Neural progenitor cell (in vitro differentiated cells): ENCODE data around the gene MMP17.
"Not testable (repeated sequence)": the region's sequence is repeated elsewhere in the genome, so short reads cannot be mapped to it uniquely, and the experiment has no call there.

Experiments used
- EZH2 ChIP-seq: fragments of 200-600 bp; sonication (generic); IDR thresholded peaks from 2 replicates; pipeline ENCODE4 v1.6.1; 2017; ENCODE audit warnings: antibody characterized with exemption, mild to moderate bottlenecking, moderate library complexity
- EZH2phosphoT487 ChIP-seq: fragments of 200-600 bp; sonication (generic); IDR thresholded peaks from 2 replicates; pipeline ENCODE4 v1.6.1; 2017; ENCODE audit warnings: antibody characterized with exemption
- TF ChIP-seq, protein P1 (sequence below): fragments of 200-600 bp; sonication (generic); IDR thresholded peaks from 2 replicates; pipeline ENCODE4 v1.5.1; 2017; ENCODE audit warnings: antibody characterized with exemption, mild to moderate bottlenecking

DNA sequence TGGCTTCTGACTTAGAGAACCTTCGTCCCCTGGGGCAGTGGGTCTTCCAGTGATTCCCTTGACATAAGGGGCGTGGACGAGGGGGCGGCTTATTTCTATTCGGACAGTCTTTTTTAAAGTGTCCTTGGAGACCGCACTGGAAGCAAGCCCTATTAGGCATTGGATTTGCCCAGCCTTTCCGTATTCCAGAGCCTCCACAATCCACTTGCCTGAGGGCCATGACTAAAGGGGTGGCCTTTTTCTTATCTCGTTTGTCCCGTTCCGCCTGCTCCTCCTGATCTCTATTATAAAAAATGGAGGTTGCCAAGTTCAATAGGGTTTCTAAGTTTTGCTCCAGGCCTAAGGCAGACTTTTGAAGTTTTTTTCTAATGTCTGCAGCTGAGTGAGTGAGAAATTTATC lies 49.0 kb downstream of the MMP17 start:
- TF ChIP-seq, protein P1, sequence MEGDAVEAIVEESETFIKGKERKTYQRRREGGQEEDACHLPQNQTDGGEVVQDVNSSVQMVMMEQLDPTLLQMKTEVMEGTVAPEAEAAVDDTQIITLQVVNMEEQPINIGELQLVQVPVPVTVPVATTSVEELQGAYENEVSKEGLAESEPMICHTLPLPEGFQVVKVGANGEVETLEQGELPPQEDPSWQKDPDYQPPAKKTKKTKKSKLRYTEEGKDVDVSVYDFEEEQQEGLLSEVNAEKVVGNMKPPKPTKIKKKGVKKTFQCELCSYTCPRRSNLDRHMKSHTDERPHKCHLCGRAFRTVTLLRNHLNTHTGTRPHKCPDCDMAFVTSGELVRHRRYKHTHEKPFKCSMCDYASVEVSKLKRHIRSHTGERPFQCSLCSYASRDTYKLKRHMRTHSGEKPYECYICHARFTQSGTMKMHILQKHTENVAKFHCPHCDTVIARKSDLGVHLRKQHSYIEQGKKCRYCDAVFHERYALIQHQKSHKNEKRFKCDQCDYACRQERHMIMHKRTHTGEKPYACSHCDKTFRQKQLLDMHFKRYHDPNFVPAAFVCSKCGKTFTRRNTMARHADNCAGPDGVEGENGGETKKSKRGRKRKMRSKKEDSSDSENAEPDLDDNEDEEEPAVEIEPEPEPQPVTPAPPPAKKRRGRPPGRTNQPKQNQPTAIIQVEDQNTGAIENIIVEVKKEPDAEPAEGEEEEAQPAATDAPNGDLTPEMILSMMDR: not testable (repeated sequence)
- TF ChIP-seq EZH2, EZH2phosphoT487: not testable (repeated sequence)
